Measurements from ENCODE around the gene FAM13A. TPM values are rescaled to one million over a fixed set of nuclear protein-coding genes. Genes with fewer than 3 reads are reported as not detected.

Gene FAM13A
- total RNA-seq, 1 donor from 2014 or later: 57.7 TPM

GRCh38 chr4:88681209-88681608 lies 375.8 kb downstream of the FAM13A start:
- Mint-ChIP-seq H3K9me3 (peaks cover 18% of the 10 kb centered on the region), H3K27ac (no peak overlapping the region), H3K36me3 (peaks cover 38% of the 10 kb centered on the region), H3K27me3 (ENCODE audit: low read depth) (no peaks in the 10 kb centered on the region), H3K4me1 (peaks cover 2% of the 10 kb centered on the region), H3K4me3 (no peak overlapping the region)
- no peak for DNase-seq (ENCODE audit: low spot score in 2 of 2, unreplicated experiment in 2 of 2)
- TF ChIP-seq CTCF (IDR thresholded peaks at IDR 0.05; ENCODE audit: unreplicated experiment): no peak

Other genes starting within 250 kb of the FAM13A start
- 10.7 to 11.5 TPM (median 10.8 TPM) in 3 replicates for gene TIGD2, start 54.3 kb upstream of the FAM13A start, total RNA-seq

Measured in mesothelial cell of epicardium (in vitro differentiated cells).